DND-41 (cell line): Measurements from ENCODE around the gene ATXN7L1.

Experiments
- ATAC-seq: fragments of 200-7000 bp; cut with Tn5 transposase; 3 replicates; pipeline ENCODE4 v1.9.1; 2021; ENCODE audit warnings: low read depth; ENCODE audit not compliant: insufficient read depth
- DNase-seq: peaks from one replicate; pipeline ENCODE4 v3.0.0-alpha.2; 2020
- H2AFZ ChIP-seq: 2 replicates; pipeline ENCODE4 v1.6.0; 2012; ENCODE audit warnings: low read depth, low read length
- H3K27ac ChIP-seq: 2 replicates; pipeline ENCODE4 v1.5.1; 2012; ENCODE audit warnings: low read length, inconsistent platforms
- H3K27me3 ChIP-seq: fragments of 200-600 bp; sonication (generic); 2 replicates; pipeline ENCODE4 v1.6.0; 2012; ENCODE audit warnings: low read length, mild to moderate bottlenecking, inconsistent platforms; ENCODE audit not compliant: insufficient read depth, poor library complexity
- H3K36me3 ChIP-seq: 2 replicates; pipeline ENCODE4 v1.5.1; 2012; ENCODE audit warnings: low read length, inconsistent platforms; ENCODE audit not compliant: insufficient read depth
- H3K4me1 ChIP-seq: 2 replicates; pipeline ENCODE4 v1.5.1; 2012; ENCODE audit warnings: mild to moderate bottlenecking, low read length; ENCODE audit not compliant: insufficient read depth
- H3K4me2 ChIP-seq: 2 replicates; pipeline ENCODE4 v1.6.0; 2012; ENCODE audit warnings: mild to moderate bottlenecking, moderate library complexity, low read length, inconsistent platforms; ENCODE audit not compliant: insufficient read depth
- H3K4me3 ChIP-seq, 2 experiments: fragments of 200-600 bp in 1 of 2; shearing (Covaris generic) in 1 of 2; 2 replicates each; pipeline ENCODE4 v1.5.1; 2012 to 2016; ENCODE audit warnings: inconsistent platforms in 2 of 2, low read length in 2 of 2, mild to moderate bottlenecking in 2 of 2, low read depth in 1 of 2, moderate library complexity in 1 of 2
- H3K79me2 ChIP-seq: 2 replicates; pipeline ENCODE4 v1.6.0; 2012; ENCODE audit warnings: low read length, inconsistent platforms; ENCODE audit not compliant: insufficient read depth
- H3K9ac ChIP-seq: 2 replicates; pipeline ENCODE4 v1.6.0; 2012; ENCODE audit warnings: low read depth, mild to moderate bottlenecking, inconsistent platforms, low read length, moderate library complexity
- H3K9me3 ChIP-seq: 2 replicates; pipeline ENCODE4 v1.5.1; 2012; ENCODE audit warnings: low read length, moderate library complexity, mild to moderate bottlenecking, inconsistent platforms; ENCODE audit not compliant: insufficient read depth, severe bottlenecking
- H4K20me1 ChIP-seq: 2 replicates; pipeline ENCODE4 v1.6.0; 2012; ENCODE audit warnings: low read length; ENCODE audit not compliant: insufficient read depth
- EZH2 ChIP-seq: IDR thresholded peaks from 3 replicates; pipeline ENCODE4 v1.6.1; 2012; ENCODE audit warnings: borderline replicate concordance, low read depth, mild to moderate bottlenecking, moderate library complexity, low read length, inconsistent platforms; ENCODE audit not compliant: severe bottlenecking
- TF ChIP-seq, protein P1 (sequence below): IDR thresholded peaks from 2 replicates; pipeline ENCODE4 v1.5.1; 2012; ENCODE audit warnings: borderline replicate concordance, low read length, moderate library complexity, mild to moderate bottlenecking; ENCODE audit not compliant: poor library complexity, severe bottlenecking; ENCODE audit errors: extremely low read depth

Gene ATXN7L1

DNA sequence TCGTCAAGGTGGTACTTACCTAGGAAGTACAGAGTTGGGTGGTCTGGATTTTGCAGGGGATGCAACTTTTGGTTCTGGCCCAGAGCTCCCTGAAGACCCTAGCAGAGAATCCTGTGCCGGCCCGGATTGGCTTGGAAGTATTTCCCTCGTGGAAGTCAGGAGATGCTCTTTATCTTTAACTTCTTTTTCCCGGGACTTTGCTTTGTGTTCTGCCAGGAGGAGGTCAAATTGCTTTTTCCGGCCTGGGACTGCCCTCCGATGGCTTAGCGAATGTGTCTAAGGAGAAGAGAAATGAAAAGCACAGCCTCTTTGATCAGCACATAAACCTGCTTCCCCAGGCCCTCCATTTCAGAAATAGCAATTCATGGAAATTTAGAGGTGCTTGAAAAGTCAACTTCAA is 238.1 kb downstream of the ATXN7L1 start:
- H2AFZ ChIP-seq = no peak overlapping the region
- no peaks in the 10 kb centered on the region for H3K9me3 ChIP-seq
- no peak overlapping the region for H3K9ac ChIP-seq
- H3K36me3 ChIP-seq = peaks cover 88% of the 10 kb centered on the region
- H3K4me2 ChIP-seq = no peak overlapping the region
- no peaks in the 10 kb centered on the region for H3K79me2 ChIP-seq
- 0 out of 2 replicates have a peak, but pooled peaks cover under 1% of the 10 kb centered on the region for H4K20me1 ChIP-seq
- H3K27ac ChIP-seq = no peak overlapping the region
- no peak for TF ChIP-seq EZH2
- H3K4me1 ChIP-seq = no peaks in the 10 kb centered on the region
- H3K4me3 ChIP-seq = no peak overlapping the region
- H3K27me3 ChIP-seq = no peaks in the 10 kb centered on the region
- DNase-seq (no peak), ATAC-seq (no peak)

- Histone ChIP-seq H3K36me3 (peaks cover 83% of the 10 kb centered on the region), H3K27ac (no peak overlapping the region), H3K4me3 (no peak overlapping the region), H4K20me1 (no peaks in the 10 kb centered on the region), H3K4me2 (no peak overlapping the region), H3K79me2 (no peaks in the 10 kb centered on the region), H3K4me1 (no peaks in the 10 kb centered on the region), H2AFZ (no peak overlapping the region), H3K9me3 (no peaks in the 10 kb centered on the region), H3K9ac (no peak overlapping the region), H3K27me3 (no peaks in the 10 kb centered on the region)
- no peak for DNase-seq
- TF ChIP-seq EZH2 = no peak
- TF ChIP-seq, protein P1, sequence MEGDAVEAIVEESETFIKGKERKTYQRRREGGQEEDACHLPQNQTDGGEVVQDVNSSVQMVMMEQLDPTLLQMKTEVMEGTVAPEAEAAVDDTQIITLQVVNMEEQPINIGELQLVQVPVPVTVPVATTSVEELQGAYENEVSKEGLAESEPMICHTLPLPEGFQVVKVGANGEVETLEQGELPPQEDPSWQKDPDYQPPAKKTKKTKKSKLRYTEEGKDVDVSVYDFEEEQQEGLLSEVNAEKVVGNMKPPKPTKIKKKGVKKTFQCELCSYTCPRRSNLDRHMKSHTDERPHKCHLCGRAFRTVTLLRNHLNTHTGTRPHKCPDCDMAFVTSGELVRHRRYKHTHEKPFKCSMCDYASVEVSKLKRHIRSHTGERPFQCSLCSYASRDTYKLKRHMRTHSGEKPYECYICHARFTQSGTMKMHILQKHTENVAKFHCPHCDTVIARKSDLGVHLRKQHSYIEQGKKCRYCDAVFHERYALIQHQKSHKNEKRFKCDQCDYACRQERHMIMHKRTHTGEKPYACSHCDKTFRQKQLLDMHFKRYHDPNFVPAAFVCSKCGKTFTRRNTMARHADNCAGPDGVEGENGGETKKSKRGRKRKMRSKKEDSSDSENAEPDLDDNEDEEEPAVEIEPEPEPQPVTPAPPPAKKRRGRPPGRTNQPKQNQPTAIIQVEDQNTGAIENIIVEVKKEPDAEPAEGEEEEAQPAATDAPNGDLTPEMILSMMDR = no peak
- ATAC-seq = no peak
Measured at GRCh38 chr7:105637755-105638154, 238.6 kb downstream of the ATXN7L1 start.

DNA sequence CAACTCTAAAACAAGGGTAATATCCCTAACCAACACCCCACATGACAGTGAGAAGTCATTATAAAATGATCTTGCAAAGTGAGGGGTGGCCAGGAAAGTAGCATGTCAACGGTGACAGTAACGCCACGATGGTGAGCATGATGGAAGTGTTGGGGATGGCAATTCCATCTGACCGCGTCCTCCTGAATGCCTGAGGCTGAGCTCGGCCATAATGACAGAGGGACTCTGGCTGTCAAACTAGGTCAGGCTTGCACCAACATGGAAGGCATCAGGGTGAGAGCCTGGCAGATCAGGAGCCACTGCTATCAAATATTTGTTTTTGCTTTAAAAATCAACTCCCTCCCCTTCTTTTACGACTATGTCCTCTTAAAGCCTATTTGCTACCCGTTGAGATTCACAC is 239.4 kb downstream of the ATXN7L1 start:
- Histone ChIP-seq H2AFZ (no peak overlapping the region), H3K4me1 (no peaks in the 10 kb centered on the region), H3K9ac (no peak overlapping the region), H3K9me3 (no peaks in the 10 kb centered on the region), H3K4me3 (no peak overlapping the region), H3K27me3 (no peaks in the 10 kb centered on the region), H3K79me2 (no peaks in the 10 kb centered on the region), H3K4me2 (no peak overlapping the region), H3K36me3 (peaks cover 77% of the 10 kb centered on the region), H4K20me1 (no peaks in the 10 kb centered on the region), H3K27ac (no peak overlapping the region)
- DNase-seq (no peak), ATAC-seq (no peak)
- TF ChIP-seq, protein P1 = no peak
- TF ChIP-seq EZH2 = no peak

DNA sequence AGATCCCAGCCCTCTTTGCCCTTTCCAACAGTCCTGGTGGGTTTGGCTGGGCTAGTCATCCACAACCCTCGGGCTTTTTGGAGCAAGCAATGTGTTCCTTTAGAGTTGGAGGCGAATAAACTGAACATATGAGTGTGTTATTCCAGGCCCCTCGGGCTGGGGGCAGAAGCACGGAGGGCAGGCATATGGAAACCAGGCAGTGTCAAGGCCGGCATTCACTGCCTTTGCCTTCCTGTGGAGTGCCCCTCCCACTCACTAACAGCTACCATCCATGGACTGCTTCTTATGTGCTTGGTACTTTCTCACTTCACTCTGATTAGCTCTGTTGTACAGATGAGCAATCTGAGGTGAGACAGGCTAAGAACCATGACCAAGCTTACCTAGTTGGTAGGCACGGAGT is 241.2 kb downstream of the ATXN7L1 start:
- H3K4me3 ChIP-seq = no peak overlapping the region
- no peak overlapping the region for H2AFZ ChIP-seq
- H3K9me3 ChIP-seq = no peaks in the 10 kb centered on the region
- no peak overlapping the region for H3K4me2 ChIP-seq
- H3K27me3 ChIP-seq = no peaks in the 10 kb centered on the region
- H3K27ac ChIP-seq = no peak overlapping the region
- peaks cover 77% of the 10 kb centered on the region for H3K36me3 ChIP-seq
- DNase-seq = no peak
- H4K20me1 ChIP-seq = no peaks in the 10 kb centered on the region; the same call in 1 of the 2 replicates
- H3K4me1 ChIP-seq = no peaks in the 10 kb centered on the region
- ATAC-seq = no peak
- H3K9ac ChIP-seq = no peak overlapping the region
- no peaks in the 10 kb centered on the region for H3K79me2 ChIP-seq
- TF ChIP-seq, protein P1 = no peak
- no peak for TF ChIP-seq EZH2
